Measurements from ENCODE around the gene CBFA2T3.
A peak's percentile ranks its signal among the peaks of the same experiment; 100 is the strongest.

Gene CBFA2T3

GRCh38 chr16:88938777-88939244 lies 38.2 kb downstream of the CBFA2T3 start:
- H3K27me3 Mint-ChIP-seq (ENCODE audit: low read depth) = peaks cover 38% of the 10 kb centered on the region
- H3K27ac Mint-ChIP-seq = no peak overlapping the region
- peaks cover 13% of the 10 kb centered on the region for H3K4me1 Mint-ChIP-seq
- peak overlapping the region; percentile 57 to 82 (median 76) for H3K4me3 Mint-ChIP-seq
- TF ChIP-seq, protein P1, sequence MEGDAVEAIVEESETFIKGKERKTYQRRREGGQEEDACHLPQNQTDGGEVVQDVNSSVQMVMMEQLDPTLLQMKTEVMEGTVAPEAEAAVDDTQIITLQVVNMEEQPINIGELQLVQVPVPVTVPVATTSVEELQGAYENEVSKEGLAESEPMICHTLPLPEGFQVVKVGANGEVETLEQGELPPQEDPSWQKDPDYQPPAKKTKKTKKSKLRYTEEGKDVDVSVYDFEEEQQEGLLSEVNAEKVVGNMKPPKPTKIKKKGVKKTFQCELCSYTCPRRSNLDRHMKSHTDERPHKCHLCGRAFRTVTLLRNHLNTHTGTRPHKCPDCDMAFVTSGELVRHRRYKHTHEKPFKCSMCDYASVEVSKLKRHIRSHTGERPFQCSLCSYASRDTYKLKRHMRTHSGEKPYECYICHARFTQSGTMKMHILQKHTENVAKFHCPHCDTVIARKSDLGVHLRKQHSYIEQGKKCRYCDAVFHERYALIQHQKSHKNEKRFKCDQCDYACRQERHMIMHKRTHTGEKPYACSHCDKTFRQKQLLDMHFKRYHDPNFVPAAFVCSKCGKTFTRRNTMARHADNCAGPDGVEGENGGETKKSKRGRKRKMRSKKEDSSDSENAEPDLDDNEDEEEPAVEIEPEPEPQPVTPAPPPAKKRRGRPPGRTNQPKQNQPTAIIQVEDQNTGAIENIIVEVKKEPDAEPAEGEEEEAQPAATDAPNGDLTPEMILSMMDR (IDR thresholded peaks at IDR 0.05; ENCODE audit: unreplicated experiment in 3 of 3) = no peak
- no peaks in the 10 kb centered on the region for H3K36me3 Mint-ChIP-seq (ENCODE audit: low read depth)
- H3K9me3 Mint-ChIP-seq = no peaks in the 10 kb centered on the region

- no peak overlapping the region for H3K27ac Mint-ChIP-seq
- TF ChIP-seq, protein P1 (IDR thresholded peaks at IDR 0.05; ENCODE audit: unreplicated experiment in 3 of 3) = no peak
Measured at GRCh38 chr16:88938119-88938776, 38.8 kb downstream of the CBFA2T3 start.

DNA sequence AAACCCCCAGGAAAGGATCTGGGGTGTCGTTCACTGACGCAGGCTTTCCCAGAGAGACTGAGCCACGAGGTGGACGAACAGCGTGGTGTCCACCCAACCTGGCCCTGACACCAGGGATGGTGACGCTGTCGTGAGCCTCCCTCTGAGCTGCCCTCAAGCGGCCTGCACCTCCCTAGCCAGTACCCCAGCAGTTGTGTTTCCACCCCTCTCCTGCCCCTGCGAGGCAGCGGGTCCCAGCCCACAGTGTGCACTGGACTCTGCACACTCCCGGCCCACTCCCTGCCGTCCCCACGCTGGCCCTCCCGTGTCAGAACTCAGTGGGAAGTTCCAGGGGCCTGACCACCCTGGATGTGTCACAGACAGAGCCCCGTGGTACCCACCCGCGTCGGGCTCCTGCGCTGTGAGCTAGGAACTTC lies 39.8 kb downstream of the CBFA2T3 start:
- H3K4me1 Mint-ChIP-seq = peaks cover 13% of the 10 kb centered on the region
- H3K27ac Mint-ChIP-seq = peak overlapping the region in 1 of 3 experiments; percentile 70

More at GRCh38 chr16:88938119-88938776, 38.8 kb downstream of the CBFA2T3 start:
- Mint-ChIP-seq H3K36me3 (ENCODE audit: low read depth) (no peaks in the 10 kb centered on the region), H3K4me1 (peaks cover 13% of the 10 kb centered on the region), H3K9me3 (no peaks in the 10 kb centered on the region), H3K27me3 (ENCODE audit: low read depth) (peaks cover 35% of the 10 kb centered on the region), H3K4me3 (no peak overlapping the region)

DNA sequence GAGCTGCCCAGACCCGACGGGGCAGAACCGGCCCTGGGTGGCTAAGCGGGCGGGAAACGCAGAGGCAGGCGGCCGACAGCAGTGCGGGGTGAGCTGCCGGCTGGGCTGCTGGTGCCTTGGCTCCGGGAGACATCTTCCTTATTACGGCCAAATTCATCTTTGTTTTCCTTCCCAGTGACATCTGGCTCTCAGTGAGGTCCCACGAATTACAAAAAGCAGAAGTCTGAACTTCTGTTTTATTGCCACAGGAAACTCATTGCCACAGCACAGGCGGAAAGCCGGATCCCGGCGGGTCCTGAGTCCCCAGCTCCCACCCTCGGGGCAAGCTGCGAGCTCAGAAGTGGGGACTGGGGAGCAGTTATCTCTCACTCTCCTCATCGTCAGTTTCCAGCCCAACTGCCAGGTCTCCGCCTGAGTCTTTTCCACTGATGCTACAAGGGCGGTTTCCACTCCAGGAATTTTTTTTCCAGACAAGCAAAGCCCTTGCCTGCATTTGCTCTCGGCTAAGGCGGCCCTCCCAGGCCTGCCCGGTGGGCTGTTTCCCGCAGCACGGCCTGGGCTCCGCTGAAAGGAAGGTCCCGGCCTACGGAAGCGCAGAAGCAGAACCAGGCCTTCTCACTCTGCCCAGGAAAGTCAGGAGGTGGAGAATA lies 40.3 kb downstream of the CBFA2T3 start:
- Mint-ChIP-seq H3K27me3 (ENCODE audit: low read depth) (peaks cover 26% of the 10 kb centered on the region), H3K4me1 (peaks cover 13% of the 10 kb centered on the region), H3K27ac (peak overlapping the region; percentile 51 to 70 (median 68)), H3K4me3 (peak overlapping the region in 1 of 3 experiments; percentile 38), H3K36me3 (ENCODE audit: low read depth) (no peaks in the 10 kb centered on the region), H3K9me3 (no peaks in the 10 kb centered on the region)
- TF ChIP-seq, protein P1 (IDR thresholded peaks at IDR 0.05; ENCODE audit: unreplicated experiment in 3 of 3) = no peak

More for the DNA sequence above, 39.8 kb downstream of the CBFA2T3 start:
- no peaks in the 10 kb centered on the region for H3K36me3 Mint-ChIP-seq (ENCODE audit: low read depth)
- no peaks in the 10 kb centered on the region for H3K9me3 Mint-ChIP-seq
- TF ChIP-seq, protein P1 (IDR thresholded peaks at IDR 0.05; ENCODE audit: unreplicated experiment in 3 of 3) = no peak
- peak overlapping the region in 1 of 3 experiments; percentile 38 for H3K4me3 Mint-ChIP-seq
- H3K27me3 Mint-ChIP-seq (ENCODE audit: low read depth) = peaks cover 29% of the 10 kb centered on the region

- Mint-ChIP-seq H3K36me3 (ENCODE audit: low read depth) (no peaks in the 10 kb centered on the region), H3K9me3 (no peaks in the 10 kb centered on the region), H3K27ac (no peak overlapping the region), H3K4me1 (peaks cover 13% of the 10 kb centered on the region), H3K4me3 (no peak overlapping the region), H3K27me3 (ENCODE audit: low read depth) (peaks cover 26% of the 10 kb centered on the region)
- TF ChIP-seq, protein P1 (IDR thresholded peaks at IDR 0.05; ENCODE audit: unreplicated experiment in 3 of 3) = no peak
Measured at GRCh38 chr16:88936008-88936555, 40.9 kb downstream of the CBFA2T3 start.

Data from nephron (organoid).